Measurements from ENCODE around the gene SMC5. TPM values are rescaled to one million over a fixed set of nuclear protein-coding genes. Genes with fewer than 3 reads are reported as not detected.

The SMC5 gene
- total RNA-seq, 1 donor from 2014 or later = 26.5 TPM

- H3K9me3 Mint-ChIP-seq (ENCODE audit: unreplicated experiment) = no peaks in the 10 kb centered on the region
- no peaks in the 10 kb centered on the region for H3K36me3 Mint-ChIP-seq (ENCODE audit: low read depth, unreplicated experiment)
- TF ChIP-seq CTCF (IDR thresholded peaks at IDR 0.05; ENCODE audit: unreplicated experiment) = no peak
- no peak overlapping the region for H3K4me3 Mint-ChIP-seq (ENCODE audit: unreplicated experiment)
- DNase-seq (ENCODE audit: low spot score) = no peak
- H3K27me3 Mint-ChIP-seq (ENCODE audit: unreplicated experiment) = peaks cover 4% of the 10 kb centered on the region
- no peak overlapping the region for H3K27ac Mint-ChIP-seq (ENCODE audit: unreplicated experiment)
- peaks cover 17% of the 10 kb centered on the region for H3K4me1 Mint-ChIP-seq (ENCODE audit: unreplicated experiment)
These were observed 126.6 kb downstream of the SMC5 start for GRCh38 chr9:70385426-70385825.

GRCh38 chr9:70387663-70388062, 128.9 kb downstream of the SMC5 start:
- H3K27me3 Mint-ChIP-seq (ENCODE audit: unreplicated experiment) = peaks cover 4% of the 10 kb centered on the region
- TF ChIP-seq CTCF (IDR thresholded peaks at IDR 0.05; ENCODE audit: unreplicated experiment) = no peak
- H3K4me1 Mint-ChIP-seq (ENCODE audit: unreplicated experiment) = peaks cover 28% of the 10 kb centered on the region
- no peak overlapping the region for H3K4me3 Mint-ChIP-seq (ENCODE audit: unreplicated experiment)
- DNase-seq (ENCODE audit: low spot score) = no peak
- no peaks in the 10 kb centered on the region for H3K36me3 Mint-ChIP-seq (ENCODE audit: low read depth, unreplicated experiment)
- H3K9me3 Mint-ChIP-seq (ENCODE audit: unreplicated experiment) = no peaks in the 10 kb centered on the region
- no peak overlapping the region for H3K27ac Mint-ChIP-seq (ENCODE audit: unreplicated experiment)

GRCh38 chr9:70389188-70389587, 130.4 kb downstream of the SMC5 start:
- H3K4me1 Mint-ChIP-seq (ENCODE audit: unreplicated experiment) = peaks cover 25% of the 10 kb centered on the region
- H3K9me3 Mint-ChIP-seq (ENCODE audit: unreplicated experiment) = no peaks in the 10 kb centered on the region
- no peak for TF ChIP-seq CTCF (IDR thresholded peaks at IDR 0.05; ENCODE audit: unreplicated experiment)
- no peak overlapping the region for H3K27ac Mint-ChIP-seq (ENCODE audit: unreplicated experiment)
- no peaks in the 10 kb centered on the region for H3K36me3 Mint-ChIP-seq (ENCODE audit: low read depth, unreplicated experiment)
- peaks cover 4% of the 10 kb centered on the region for H3K27me3 Mint-ChIP-seq (ENCODE audit: unreplicated experiment)
- no peak for DNase-seq (ENCODE audit: low spot score)
- H3K4me3 Mint-ChIP-seq (ENCODE audit: unreplicated experiment) = no peak overlapping the region

- Mint-ChIP-seq H3K36me3 (ENCODE audit: low read depth, unreplicated experiment) (no peaks in the 10 kb centered on the region), H3K27ac (ENCODE audit: unreplicated experiment) (no peak overlapping the region), H3K4me1 (ENCODE audit: unreplicated experiment) (peaks cover 25% of the 10 kb centered on the region), H3K27me3 (ENCODE audit: unreplicated experiment) (peaks cover 4% of the 10 kb centered on the region), H3K4me3 (ENCODE audit: unreplicated experiment) (no peak overlapping the region), H3K9me3 (ENCODE audit: unreplicated experiment) (no peaks in the 10 kb centered on the region)
- no peak for TF ChIP-seq CTCF (IDR thresholded peaks at IDR 0.05; ENCODE audit: unreplicated experiment)
- DNase-seq (ENCODE audit: low spot score) = peak; percentile 15
These were observed 131.0 kb downstream of the SMC5 start for GRCh38 chr9:70389621-70390266.

GRCh38 chr9:70390933-70391341, 132.2 kb downstream of the SMC5 start:
- Mint-ChIP-seq H3K4me1 (ENCODE audit: unreplicated experiment) (peaks cover 25% of the 10 kb centered on the region), H3K27me3 (ENCODE audit: unreplicated experiment) (peaks cover 4% of the 10 kb centered on the region)
- no peak for DNase-seq (ENCODE audit: low spot score)

More at GRCh38 chr9:70390933-70391341, 132.2 kb downstream of the SMC5 start:
- H3K4me3 Mint-ChIP-seq (ENCODE audit: unreplicated experiment) = no peak overlapping the region
- H3K27ac Mint-ChIP-seq (ENCODE audit: unreplicated experiment) = no peak overlapping the region
- no peak for TF ChIP-seq CTCF (IDR thresholded peaks at IDR 0.05; ENCODE audit: unreplicated experiment)
- no peaks in the 10 kb centered on the region for H3K36me3 Mint-ChIP-seq (ENCODE audit: low read depth, unreplicated experiment)
- H3K9me3 Mint-ChIP-seq (ENCODE audit: unreplicated experiment) = no peaks in the 10 kb centered on the region

Data from endothelial cell (in vitro differentiated cells).